Thyroid gland (tissue), 4 donors: ENCODE data around the gene DIP2C. TPM values are rescaled to one million over a fixed set of nuclear protein-coding genes. Genes with fewer than 3 reads are reported as not detected.

Source experiments
- DNase-seq, 2 donors: peaks; one replicate each; pipeline ENCODE4 v3.0.0-alpha.2; 2019
- H3K27ac ChIP-seq, 3 donors: fragments of 200-600 bp; sonication (generic); 1 replicate in 2 of 3; 2 replicates in 1 of 3; pipeline ENCODE4 v1.5.1; 2016 to 2019; ENCODE audit warnings: mild to moderate bottlenecking in 1 of 3, moderate library complexity in 1 of 3
- H3K27me3 ChIP-seq: fragments of 200-600 bp; sonication (generic); one replicate; pipeline ENCODE4 v1.5.1; 2019
- H3K36me3 ChIP-seq, 2 donors: fragments of 200-600 bp; sonication (generic); one replicate each; pipeline ENCODE4 v1.5.1; 2016 to 2019
- H3K4me1 ChIP-seq, 2 donors: fragments of 200-600 bp; sonication (generic); one replicate each; pipeline ENCODE4 v1.5.1; 2017 to 2019
- H3K4me3 ChIP-seq, 3 donors: fragments of 200-600 bp; sonication (generic); replicated peaks in 1 of 3; 1 replicate in 2 of 3; 2 replicates in 1 of 3; pipeline ENCODE4 v1.5.1; 2016; ENCODE audit warnings: mild to moderate bottlenecking in 1 of 3
- H3K9me3 ChIP-seq: fragments of 200-600 bp; sonication (generic); one replicate; pipeline ENCODE4 v1.5.1; 2017
- POLR2A ChIP-seq, 2 donors: fragments of 450-650 bp; IDR thresholded peaks; one replicate each; pipeline ENCODE4 v1.6.1; 2017; ENCODE audit warnings: antibody characterized with exemption in 2 of 2, mild to moderate bottlenecking in 2 of 2, moderate library complexity in 1 of 2
- WGBS, 2 donors: methylation state at CpG; one replicate each; pipeline ENCODE4 v1.1.5; 2017; 5-methylcytosine and 5-hydroxymethylcytosine counted together
- intact Hi-C: fragments of 100-400 bp; cut with DNase I; formaldehyde crosslinking; loops from one replicate; pipeline ENCODE4 v1.15.1; 2023
- total RNA-seq, 4 donors: library from RNA; depleted of rRNA; stranded (reverse); fragments of >200 nt; gene quantifications; one replicate each; pipeline ENCODE4 v1.2.3, GENCODE V29; 2016
- TF ChIP-seq, protein P1 (sequence below), 6 experiments: fragments of 200-600 bp in 3 of 6; fragments of 450-650 bp in 3 of 6; sonication (generic) in 3 of 6; IDR thresholded peaks; one replicate each; pipeline ENCODE4 v1.5.1; 2016 to 2019; ENCODE audit warnings: antibody characterized with exemption in 6 of 6, mild to moderate bottlenecking in 2 of 6, inconsistent platforms in 1 of 6, moderate library complexity in 1 of 6

DIP2C gene
- total RNA-seq, 4 donors from 2014 or later: 11.4 to 14.6 (median 12.3) TPM

DNA sequence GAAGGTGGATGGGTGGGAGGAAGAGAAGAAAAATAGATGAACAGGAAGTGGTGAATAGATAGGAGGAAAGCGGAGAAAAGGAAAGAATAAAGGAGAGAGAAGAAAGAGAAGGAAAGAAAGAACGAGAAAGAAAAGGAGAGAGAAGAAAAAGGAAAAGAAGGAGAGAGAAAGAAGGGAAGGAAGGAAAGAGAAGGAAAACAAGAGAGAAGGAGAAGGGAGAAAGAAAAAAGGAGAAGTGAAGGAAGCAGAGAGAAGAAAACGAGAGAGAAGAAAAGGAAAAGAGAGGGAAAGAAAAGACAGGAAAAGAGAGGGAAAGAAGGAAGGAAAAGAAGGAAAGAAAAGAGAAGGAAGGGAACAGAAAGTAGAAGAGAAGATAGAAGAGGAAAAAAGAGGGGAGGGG is 211.8 kb downstream of the DIP2C start:
- TF ChIP-seq, protein P1, sequence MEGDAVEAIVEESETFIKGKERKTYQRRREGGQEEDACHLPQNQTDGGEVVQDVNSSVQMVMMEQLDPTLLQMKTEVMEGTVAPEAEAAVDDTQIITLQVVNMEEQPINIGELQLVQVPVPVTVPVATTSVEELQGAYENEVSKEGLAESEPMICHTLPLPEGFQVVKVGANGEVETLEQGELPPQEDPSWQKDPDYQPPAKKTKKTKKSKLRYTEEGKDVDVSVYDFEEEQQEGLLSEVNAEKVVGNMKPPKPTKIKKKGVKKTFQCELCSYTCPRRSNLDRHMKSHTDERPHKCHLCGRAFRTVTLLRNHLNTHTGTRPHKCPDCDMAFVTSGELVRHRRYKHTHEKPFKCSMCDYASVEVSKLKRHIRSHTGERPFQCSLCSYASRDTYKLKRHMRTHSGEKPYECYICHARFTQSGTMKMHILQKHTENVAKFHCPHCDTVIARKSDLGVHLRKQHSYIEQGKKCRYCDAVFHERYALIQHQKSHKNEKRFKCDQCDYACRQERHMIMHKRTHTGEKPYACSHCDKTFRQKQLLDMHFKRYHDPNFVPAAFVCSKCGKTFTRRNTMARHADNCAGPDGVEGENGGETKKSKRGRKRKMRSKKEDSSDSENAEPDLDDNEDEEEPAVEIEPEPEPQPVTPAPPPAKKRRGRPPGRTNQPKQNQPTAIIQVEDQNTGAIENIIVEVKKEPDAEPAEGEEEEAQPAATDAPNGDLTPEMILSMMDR (IDR thresholded peaks at IDR 0.05): no peak
- TF ChIP-seq POLR2A (IDR thresholded peaks at IDR 0.05): no peak
- H3K27ac ChIP-seq: no peak overlapping the region
- intact Hi-C loops: no loop called here
- 94 to 95% methylated on average over 3 of the region's 3 CpGs for WGBS, 2 donors
- no peaks in the 10 kb centered on the region for H3K36me3 ChIP-seq
- H3K27me3 ChIP-seq: no peaks in the 10 kb centered on the region
- no peaks in the 10 kb centered on the region for H3K9me3 ChIP-seq
- H3K4me3 ChIP-seq: no peak overlapping the region
- DNase-seq: no peak
- peaks cover 7 to 9% of the 10 kb centered on the region in 2 donors for H3K4me1 ChIP-seq

DNA sequence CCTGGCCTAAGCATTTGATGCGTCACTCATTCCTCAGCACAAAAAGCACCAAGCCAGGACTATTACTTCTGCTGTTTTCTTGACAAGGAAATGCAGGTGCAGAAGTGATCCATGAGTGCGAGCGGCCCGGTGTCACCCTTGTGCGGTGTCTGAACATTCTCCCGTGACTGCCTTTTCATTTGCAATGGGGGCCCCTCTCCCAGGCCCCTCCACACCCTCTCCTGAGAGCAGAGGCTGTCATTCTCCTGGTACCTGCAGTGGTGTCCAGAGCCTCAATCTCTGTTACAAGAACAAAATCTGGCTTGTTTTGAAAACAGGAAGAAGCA is 213.1 kb downstream of the DIP2C start:
- TF ChIP-seq, protein P1 (IDR thresholded peaks at IDR 0.05): no peak
- no peak for TF ChIP-seq POLR2A (IDR thresholded peaks at IDR 0.05)
- no peaks in the 10 kb centered on the region for H3K36me3 ChIP-seq
- intact Hi-C loops: no loop called here
- no peak overlapping the region for H3K27ac ChIP-seq
- H3K4me3 ChIP-seq: no peak overlapping the region
- no peak for DNase-seq
- H3K27me3 ChIP-seq: no peaks in the 10 kb centered on the region
- peaks cover 7% of the 10 kb centered on the region in 2 donors for H3K4me1 ChIP-seq
- WGBS, 2 donors: 95 to 97% methylated on average over 6 of the region's 6 CpGs
- H3K9me3 ChIP-seq: no peaks in the 10 kb centered on the region

DNA sequence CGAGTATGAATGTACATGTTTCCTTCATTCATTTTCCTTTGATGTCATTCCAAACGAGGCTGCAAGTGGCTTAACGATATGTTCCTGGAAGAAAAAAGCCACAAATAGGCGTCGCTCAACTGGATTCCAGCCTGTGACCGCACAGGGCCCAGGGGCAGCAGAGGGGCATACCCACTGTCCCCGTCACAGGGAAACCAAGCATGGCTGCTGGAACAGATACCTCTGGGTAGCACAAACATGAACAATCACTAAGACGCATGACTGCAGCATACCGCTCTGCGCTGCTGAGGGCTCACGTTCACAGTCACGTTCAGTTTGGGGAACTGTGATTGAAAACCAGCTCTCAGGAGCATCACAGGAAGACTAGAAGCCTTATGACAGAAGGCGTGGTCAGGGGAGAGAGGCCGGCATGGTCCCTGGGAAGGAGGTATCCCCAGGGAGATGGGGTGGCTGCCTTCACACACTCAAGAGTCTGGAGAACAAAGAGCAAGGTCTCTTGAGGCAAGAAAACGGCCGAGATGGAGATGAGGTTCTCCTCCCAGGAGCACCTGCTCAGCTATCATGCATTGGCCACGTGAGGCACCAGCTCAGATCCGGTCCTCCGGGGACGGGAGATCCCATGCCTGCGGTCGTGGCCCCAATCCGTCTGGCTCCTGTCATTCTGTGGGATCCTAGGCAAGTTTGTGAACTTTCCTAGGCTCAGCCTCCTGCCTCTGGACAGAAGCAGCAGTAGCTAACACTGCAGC is 213.6 kb downstream of the DIP2C start:
- Histone ChIP-seq H3K4me3 (no peak overlapping the region), H3K4me1 (peaks cover 2% of the 10 kb centered on the region in 2 donors), H3K27ac (no peak overlapping the region), H3K27me3 (no peaks in the 10 kb centered on the region), H3K9me3 (no peaks in the 10 kb centered on the region), H3K36me3 (no peaks in the 10 kb centered on the region)
- DNase-seq: no peak
- 85 to 90% methylated on average over 23 of the region's 23 CpGs for WGBS, 2 donors
- intact Hi-C loops: no loop called here
- TF ChIP-seq, protein P1 (IDR thresholded peaks at IDR 0.05): no peak
- TF ChIP-seq POLR2A (IDR thresholded peaks at IDR 0.05): no peak

DNA sequence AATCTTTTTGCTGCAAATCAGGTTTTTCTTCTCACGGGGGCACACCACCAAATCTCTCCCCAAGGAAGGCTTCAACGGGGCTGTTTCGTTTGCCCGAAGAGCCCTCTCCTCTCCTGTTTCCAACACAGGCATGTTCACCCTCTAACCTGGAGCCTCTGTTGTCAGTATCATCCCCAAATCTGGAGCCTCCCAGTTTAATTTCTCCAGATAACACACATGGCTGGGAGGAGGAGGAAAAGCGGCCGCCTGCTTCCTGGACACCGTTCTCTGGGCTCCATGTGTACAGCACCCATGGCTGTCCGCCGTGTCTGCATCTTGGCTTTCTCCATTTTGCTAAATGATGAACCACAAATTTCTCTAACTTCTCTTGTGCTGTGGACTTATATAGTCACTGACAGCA is 214.5 kb downstream of the DIP2C start:
- 91 to 92% methylated on average over 9 of the region's 9 CpGs for whole genome bisulfite sequencing, 2 donors

DNA sequence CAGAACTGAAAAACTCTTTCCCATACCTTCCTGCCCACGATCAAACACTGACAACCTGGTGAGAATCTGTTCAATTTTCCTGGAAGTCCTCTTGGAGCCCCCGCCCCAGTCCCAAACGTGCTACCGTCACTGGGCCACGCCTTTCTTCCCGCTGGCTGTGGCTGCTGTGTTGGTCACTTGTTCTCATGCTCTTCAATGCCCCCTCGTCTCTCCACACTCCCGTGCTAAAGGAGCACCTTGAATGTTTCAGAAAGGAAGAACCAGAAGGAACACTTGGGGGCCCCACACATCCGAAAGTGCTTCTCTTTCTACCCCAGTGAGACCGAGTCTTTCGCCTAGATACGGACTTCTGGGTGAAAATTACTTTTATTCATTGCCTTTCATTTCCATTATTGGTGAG is 215.1 kb downstream of the DIP2C start:
- intact Hi-C loops: no loop called here
- 92 to 95% methylated on average over 12 of the region's 12 CpGs for WGBS, 2 donors
- Histone ChIP-seq H3K4me3 (no peak overlapping the region), H3K9me3 (no peaks in the 10 kb centered on the region), H3K27ac (no peak overlapping the region), H3K36me3 (no peaks in the 10 kb centered on the region), H3K4me1 (no peaks in the 10 kb centered on the region), H3K27me3 (no peaks in the 10 kb centered on the region)
- DNase-seq: no peak
- no peak for TF ChIP-seq POLR2A (IDR thresholded peaks at IDR 0.05)
- TF ChIP-seq, protein P1 (IDR thresholded peaks at IDR 0.05): no peak

More for the DNA sequence above, 214.5 kb downstream of the DIP2C start:
- H3K4me3 ChIP-seq: no peak overlapping the region
- H3K4me1 ChIP-seq: no peaks in the 10 kb centered on the region
- no peaks in the 10 kb centered on the region for H3K36me3 ChIP-seq
- no peak overlapping the region for H3K27ac ChIP-seq
- no peaks in the 10 kb centered on the region for H3K9me3 ChIP-seq
- no peaks in the 10 kb centered on the region for H3K27me3 ChIP-seq
- no peak for DNase-seq
- TF ChIP-seq POLR2A (IDR thresholded peaks at IDR 0.05): no peak
- TF ChIP-seq, protein P1 (IDR thresholded peaks at IDR 0.05): no peak
- intact Hi-C loops: no loop called here
